DMS153 (cell line): ENCODE measurements around the gene PDCL2.

Experiments
- DNase-seq: peaks from one replicate; lab custom pipeline; 2025; lab: John Stamatoyannopoulos, UW

PDCL2 gene

DNA sequence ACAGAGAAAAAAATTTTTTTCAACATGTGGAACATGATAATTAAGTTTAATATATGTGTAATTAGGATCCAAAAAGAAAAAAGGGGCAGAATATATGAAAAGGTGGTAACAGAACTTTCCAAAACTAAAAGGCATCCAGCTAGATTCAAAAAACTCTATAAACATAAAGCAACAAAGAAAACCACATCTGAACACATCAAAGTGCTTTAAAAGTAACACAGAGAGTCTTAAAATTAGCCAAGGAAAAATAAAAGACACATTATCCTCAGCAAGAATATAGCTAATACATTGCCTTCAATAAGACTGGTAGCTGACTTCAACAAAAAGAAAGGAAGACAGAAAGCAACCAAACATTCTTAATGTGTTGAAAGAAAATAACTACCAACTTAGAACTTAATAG, 53.5 kb downstream of the PDCL2 start:
- no peak for DNase-seq

DNA sequence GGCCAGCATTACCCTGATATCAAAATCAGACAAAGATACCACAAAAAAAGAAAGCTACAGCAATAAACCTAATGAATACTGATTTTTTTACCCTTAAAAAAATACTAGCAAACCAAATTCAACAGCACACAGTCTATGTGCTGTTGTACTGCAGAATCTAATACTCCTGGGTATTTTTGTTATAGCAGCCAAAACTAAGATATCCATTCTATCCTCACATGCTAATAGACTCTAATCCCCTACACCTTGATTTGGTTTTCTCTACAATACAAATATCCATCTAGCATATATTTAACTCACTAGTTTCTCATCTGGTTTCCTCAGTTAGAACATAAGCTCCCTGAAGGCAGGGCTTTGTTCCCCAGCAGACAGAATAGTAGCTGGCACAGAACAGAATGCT, 57.7 kb downstream of the PDCL2 start:
- DNase-seq = no peak

- DNase-seq = no peak
Measured at GRCh38 chr4:55530691-55531090, 61.4 kb downstream of the PDCL2 start.

- no peak for DNase-seq
Measured at GRCh38 chr4:55530167-55530566, 61.9 kb downstream of the PDCL2 start.

DNA sequence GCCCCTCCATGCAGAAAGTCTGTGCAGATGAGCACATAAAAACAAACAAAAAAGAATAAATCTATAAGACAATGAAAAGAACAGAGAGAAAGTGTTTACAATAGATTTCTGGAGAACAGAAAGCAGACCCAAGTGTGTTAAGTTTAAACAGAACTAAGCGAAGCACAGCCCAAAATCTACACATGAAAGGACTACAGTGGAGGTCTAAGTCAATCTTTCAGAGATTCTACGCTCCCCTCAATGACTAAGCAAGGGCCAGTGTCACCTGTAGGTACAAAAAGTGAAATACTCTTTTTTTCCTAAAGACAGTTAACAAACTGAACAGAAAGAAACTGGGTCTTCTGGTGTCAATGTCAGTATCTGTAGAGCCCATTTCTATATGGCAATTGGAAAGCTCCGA, 63.6 kb downstream of the PDCL2 start:
- no peak for DNase-seq

- no peak for DNase-seq
Measured at GRCh38 chr4:55524844-55525571, 67.0 kb downstream of the PDCL2 start.

- DNase-seq = no peak
Measured at GRCh38 chr4:55518442-55518841, 73.6 kb downstream of the PDCL2 start.

GRCh38 chr4:55517526-55518229, 74.4 kb downstream of the PDCL2 start:
- DNase-seq = no peak

- DNase-seq = no peak
Measured at GRCh38 chr4:55512922-55513571, 79.0 kb downstream of the PDCL2 start.

GRCh38 chr4:55512077-55512476, 80.0 kb downstream of the PDCL2 start:
- no peak for DNase-seq

GRCh38 chr4:55510685-55511084, 81.4 kb downstream of the PDCL2 start:
- no peak for DNase-seq

DNA sequence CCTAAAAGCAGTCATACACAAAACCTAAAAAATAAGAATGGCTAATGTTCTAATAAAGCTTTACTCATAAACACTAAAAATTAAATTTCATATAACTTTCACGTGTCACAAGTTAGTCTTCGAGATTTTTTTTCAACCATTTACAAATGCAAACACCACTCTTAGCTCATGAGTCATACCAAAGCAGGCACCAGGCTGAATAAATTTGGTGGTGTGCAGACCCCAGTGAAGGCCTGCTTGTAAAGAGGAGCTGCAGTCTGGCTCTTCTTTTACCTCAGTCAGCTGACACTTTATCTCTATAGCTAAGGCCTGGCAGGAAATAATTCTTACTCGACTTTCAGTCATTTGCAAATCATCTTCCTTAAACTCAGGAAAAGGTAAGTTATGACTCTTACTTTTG, 82.8 kb downstream of the PDCL2 start:
- no peak for DNase-seq

- DNase-seq = no peak
Measured at GRCh38 chr4:55507612-55508011, 84.4 kb downstream of the PDCL2 start.
